Activated gamma-delta T cell treated with Interleukin-2 at 50 U/mL for 16 hours (primary cell): ENCODE results near the gene OR8B4.
"Not testable (repeated sequence)": the region's sequence is repeated elsewhere in the genome, so short reads cannot be mapped to it uniquely, and the experiment has no call there.

Experiments
- DNase-seq: peaks from one replicate; pipeline ENCODE4 v3.0.0-alpha.2; 2020

OR8B4 gene

DNA sequence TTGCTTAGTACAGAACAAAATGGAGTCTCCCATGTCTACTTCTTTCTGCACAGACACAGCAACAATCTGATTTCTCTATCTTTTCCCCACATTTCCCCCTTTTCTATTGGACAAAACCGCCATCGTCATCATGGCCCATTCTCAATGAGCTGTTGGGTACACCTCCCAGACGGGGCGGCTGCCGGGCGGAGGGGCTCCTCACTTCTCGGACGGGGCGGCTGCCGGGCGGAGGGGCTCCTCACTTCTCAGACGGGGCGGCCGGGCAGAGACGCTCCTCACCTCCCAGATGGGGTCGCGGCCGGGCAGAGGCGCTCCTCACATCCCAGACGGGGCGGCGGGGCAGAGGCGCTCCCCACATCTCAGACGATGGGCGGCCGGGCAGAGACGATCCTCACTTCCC lies 21.5 kb downstream of the OR8B4 start:
- not testable (repeated sequence) for DNase-seq

DNA sequence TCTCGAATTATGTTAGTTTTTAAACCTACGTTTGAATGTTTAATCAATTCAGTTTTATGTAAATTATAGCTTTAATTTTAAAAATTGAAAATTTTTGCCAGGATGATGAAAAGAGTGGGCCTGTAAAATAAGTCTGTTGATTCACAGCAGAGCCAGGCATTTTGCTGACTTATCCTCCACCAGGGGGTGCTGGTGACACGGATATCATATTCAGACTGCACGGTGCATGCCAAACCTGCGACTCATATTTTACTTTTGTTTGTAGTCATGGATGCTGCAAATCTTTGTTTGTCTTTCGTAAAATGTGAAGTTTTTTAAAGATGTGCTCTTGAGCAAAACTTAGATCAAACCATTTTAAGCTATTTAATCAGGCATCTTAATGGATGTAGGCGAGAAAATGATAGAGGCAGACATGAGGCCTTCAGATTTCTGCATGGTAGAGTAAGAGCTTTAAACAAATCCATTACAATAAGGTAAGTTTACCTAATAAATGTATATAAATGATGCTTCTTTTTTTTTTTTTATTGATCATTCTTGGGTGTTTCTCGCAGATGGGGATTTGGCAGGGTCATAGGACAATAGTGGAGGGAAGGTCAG lies 22.2 kb downstream of the OR8B4 start:
- peak; percentile 12 for DNase-seq

DNA sequence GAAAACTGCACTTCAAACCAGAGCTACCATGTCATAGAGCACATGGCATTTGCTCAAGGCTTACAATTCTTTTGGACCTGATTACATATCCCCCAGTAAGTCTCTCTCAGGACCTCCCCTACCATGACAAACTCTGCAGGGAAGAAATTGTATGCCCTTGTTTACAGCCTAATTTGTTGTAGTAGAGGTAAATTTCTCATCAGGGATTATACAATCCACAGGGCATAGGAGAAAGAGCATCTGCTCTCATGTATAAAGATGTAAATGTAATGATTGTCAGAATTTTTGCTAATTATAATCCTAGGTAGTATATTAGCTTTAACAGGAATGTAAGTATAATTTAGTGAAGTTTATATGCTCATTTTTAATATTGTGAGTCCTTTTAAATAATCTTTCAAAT lies 25.7 kb downstream of the OR8B4 start, which contains the start of gene OR8B3:
Gene OR8B3, minus strand, starts transcription at position 101 of the 400 bp plus-strand sequence. CDS start 1,673 bp downstream, outside the sequence.
- DNase-seq, result no peak

DNA sequence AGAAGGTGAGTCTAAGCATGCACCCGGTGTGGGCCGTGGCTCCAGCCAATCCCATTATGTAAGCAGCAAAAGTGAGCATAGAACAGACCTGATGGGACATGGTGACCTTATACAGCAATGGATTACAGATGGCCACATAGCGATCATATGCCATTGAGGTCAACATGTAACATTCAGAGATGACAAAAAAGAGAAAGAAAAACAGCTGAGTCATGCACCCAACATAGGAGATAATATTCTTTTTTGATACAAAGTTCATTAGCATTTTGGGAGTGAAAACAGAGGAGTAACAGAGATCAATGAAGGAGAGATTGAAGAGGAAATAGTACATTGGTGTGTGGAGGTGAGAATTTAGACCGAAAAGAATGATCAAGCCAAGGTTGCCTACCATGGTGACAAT lies 27.8 kb downstream of the OR8B4 start:
- DNase-seq, result not testable (repeated sequence)

DNA sequence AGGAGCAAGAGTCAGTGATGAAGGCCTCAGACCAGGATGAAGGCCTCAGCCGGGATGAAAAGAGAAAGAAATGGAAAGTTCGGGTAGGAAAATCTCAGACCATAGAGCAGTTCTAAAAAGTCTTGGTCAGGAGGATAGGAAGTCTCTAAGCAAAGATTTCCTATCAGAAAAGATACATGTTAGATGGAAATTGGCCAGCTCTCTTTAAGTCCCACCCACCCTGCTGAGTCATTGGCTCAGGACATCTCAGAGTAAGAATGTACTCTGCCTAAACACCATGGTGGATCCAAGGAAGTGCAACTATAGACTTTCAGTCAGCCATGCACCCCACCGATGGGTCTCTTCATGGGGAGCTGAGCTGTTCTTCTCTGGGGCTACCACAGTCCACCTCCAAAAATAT lies 30.3 kb downstream of the OR8B4 start:
- no peak for DNase-seq

DNA sequence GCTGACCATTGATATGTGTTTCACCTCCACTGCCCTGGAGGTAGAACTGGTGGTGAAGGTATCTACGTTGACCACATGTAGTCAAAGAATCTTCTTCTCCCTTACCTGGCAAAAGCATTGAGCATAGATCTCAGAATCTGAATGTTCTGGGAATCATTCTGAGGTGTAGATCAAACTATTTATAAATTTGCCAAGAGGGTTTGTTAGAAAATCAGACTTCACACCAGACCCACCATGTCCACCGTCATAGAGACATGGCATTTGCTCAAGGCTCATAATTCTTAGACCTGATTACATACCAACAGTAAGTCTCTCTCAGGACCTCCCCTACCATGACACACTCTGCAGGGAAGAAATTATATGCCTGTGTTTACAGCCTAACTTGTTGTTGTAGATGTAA lies 40.3 kb downstream of the OR8B4 start, which contains the start of gene OR8B2:
Gene OR8B2, minus strand, starts transcription at position 101 of the 400 bp plus-strand sequence. CDS start 1,156 bp downstream, outside the sequence.
- no peak for DNase-seq

DNA sequence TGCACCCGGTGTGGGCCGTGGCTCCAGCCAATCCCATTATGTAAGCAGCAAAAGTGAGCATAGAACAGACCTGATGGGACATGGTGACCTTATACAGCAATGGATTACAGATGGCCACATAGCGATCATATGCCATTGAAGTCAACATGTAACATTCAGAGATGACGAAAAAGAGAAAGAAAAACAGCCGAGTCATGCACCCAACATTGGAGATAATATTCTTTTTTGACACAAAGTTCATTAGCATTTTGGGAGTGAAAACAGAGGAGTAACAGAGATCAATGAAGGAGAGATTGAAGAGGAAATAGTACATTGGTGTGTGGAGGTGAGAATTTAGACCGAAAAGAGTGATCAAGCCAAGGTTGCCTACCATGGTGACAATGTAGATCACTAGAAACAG lies 41.8 kb downstream of the OR8B4 start:
- not testable (repeated sequence) for DNase-seq

DNA sequence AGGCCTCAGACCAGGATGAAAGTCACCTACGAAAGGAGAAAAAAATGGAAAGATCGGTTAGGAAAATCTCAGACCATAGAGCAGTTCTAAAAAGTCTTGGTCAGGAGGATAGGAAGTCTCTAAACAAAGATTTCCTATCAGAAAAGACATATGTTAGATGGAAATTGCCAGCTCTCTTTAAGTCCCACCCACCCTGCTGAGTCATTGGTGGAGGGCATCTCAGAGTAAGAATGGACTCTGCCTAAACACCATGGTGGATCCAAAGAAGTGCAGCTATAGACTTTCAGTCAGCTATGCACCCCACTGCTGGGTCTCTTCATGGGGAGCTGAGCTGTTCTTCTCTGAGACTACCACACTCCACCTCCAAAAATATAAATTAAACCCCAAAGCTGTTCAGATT lies 44.1 kb downstream of the OR8B4 start:
- DNase-seq, result no peak

DNA sequence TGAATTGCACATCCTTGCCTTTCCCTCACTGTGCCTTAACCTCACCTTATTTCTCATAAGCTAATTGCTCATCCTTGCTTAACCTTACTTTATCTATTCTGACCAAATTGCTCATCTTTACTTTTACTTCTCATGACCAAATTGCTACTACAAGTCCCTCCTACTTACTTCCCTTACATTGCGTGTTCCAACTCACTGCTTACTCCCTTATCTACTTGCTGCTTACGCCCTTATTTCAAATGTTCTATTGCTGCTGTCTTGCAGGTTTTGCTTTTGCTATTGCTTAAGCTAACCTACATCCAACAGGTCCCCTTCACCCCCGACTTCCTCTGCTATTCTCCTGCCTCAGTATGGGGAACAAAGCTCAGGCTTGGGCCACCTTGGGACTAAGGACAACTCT lies 48.4 kb downstream of the OR8B4 start:
- DNase-seq, result no peak
